ENCODE measurements around the gene ATP6V0D1. TPM values are rescaled to one million over a fixed set of nuclear protein-coding genes. Genes with fewer than 3 reads are reported as not detected.
A peak's percentile ranks its signal among the peaks of the same experiment; 100 is the strongest.

ATP6V0D1 gene
- total RNA-seq, 2 donors from 2014 or later: 53.7 to 102 TPM

GRCh38 chr16:67395105-67395457 is 85.9 kb downstream of the ATP6V0D1 start:
- TF ChIP-seq POLR2A (IDR thresholded peaks at IDR 0.05) (no peak), CTCF (IDR thresholded peaks at IDR 0.05) (no peak)
- H3K4me1 ChIP-seq: peaks cover 63% of the 10 kb centered on the region
- no peak overlapping the region for H3K4me3 ChIP-seq
- peak overlapping the region; percentile 77 to 87 (median 84) for H3K27ac ChIP-seq
- DNase-seq (no peak), ATAC-seq (no peak)
- H3K9me3 ChIP-seq: no peaks in the 10 kb centered on the region
- WGBS, 2 donors: 69 to 86% methylated on average over 9 to 10 of the region's 10 CpGs
- H3K36me3 ChIP-seq (replicated peaks in 1 of 2; ENCODE audit: insufficient read depth in 1 of 2, low read depth in 2 of 2): no peaks in the 10 kb centered on the region
- intact Hi-C loops (cut with DNase I): no loop called here
- peaks cover 0 to 7% of the 10 kb centered on the region in 2 donors for H3K27me3 ChIP-seq

GRCh38 chr16:67394155-67395104 is 86.5 kb downstream of the ATP6V0D1 start:
- Histone ChIP-seq H3K27ac (peak overlapping the region in 3 of 4 donors; percentile 72 to 87 (median 77)), H3K4me3 (no peak overlapping the region), H3K4me1 (peaks cover 58% of the 10 kb centered on the region), H3K27me3 (peaks cover 0 to 7% of the 10 kb centered on the region in 2 donors), H3K36me3 (replicated peaks in 1 of 2; ENCODE audit: insufficient read depth in 1 of 2, low read depth in 2 of 2) (no peaks in the 10 kb centered on the region), H3K9me3 (no peaks in the 10 kb centered on the region)
- no peak for TF ChIP-seq CTCF (IDR thresholded peaks at IDR 0.05)
- no peak for TF ChIP-seq POLR2A (IDR thresholded peaks at IDR 0.05)
- DNase-seq (peak in 2 of 4 donors; percentile 21 to 41), ATAC-seq (no peak)
- WGBS, 2 donors: 51 to 77% methylated on average over 33 to 82 of the region's 88 CpGs
- intact Hi-C loops (cut with DNase I): no loop called here

- DNase-seq: no peak
- 27 to 87% methylated on average over 4 to 20 of the region's 20 CpGs for WGBS, 2 donors
Observed at GRCh38 chr16:67393788-67394154, 87.2 kb downstream of the ATP6V0D1 start.

GRCh38 chr16:67393111-67393787 is 87.7 kb downstream of the ATP6V0D1 start, which contains the start of gene TPPP3:
Gene TPPP3, minus strand, starts transcription at chr16:67393498. Its CDS starts 2,387 bp downstream, at chr16:67391111.
- Histone ChIP-seq H3K9me3 (no peaks in the 10 kb centered on the region), H3K4me1 (peaks cover 53% of the 10 kb centered on the region), H3K27ac (peak within 1 kb of the TSS in 3 of 4 donors; percentile 52 to 72 (median 72)), H3K27me3 (peaks cover 0 to 7% of the 10 kb centered on the region in 2 donors), H3K4me3 (no peak within 1 kb of the TSS), H3K36me3 (replicated peaks in 1 of 2; ENCODE audit: insufficient read depth in 1 of 2, low read depth in 2 of 2) (no peaks in the 10 kb centered on the region)
- peak; percentile 87 to 91 (median 90) for DNase-seq
- ATAC-seq: peak; percentile 73
- TF ChIP-seq POLR2A (IDR thresholded peaks at IDR 0.05): peak; percentile 27 to 61 (median 54)
- peak; percentile 47 to 85 (median 71) for TF ChIP-seq CTCF (IDR thresholded peaks at IDR 0.05)
- 3% methylated on average over 56 of the region's 56 CpGs; no CpG with 5 or more reads in 1 of the 2 donors for WGBS, 2 donors
- intact Hi-C loops (cut with DNase I): no loop called here

More at GRCh38 chr16:67393788-67394154, 87.2 kb downstream of the ATP6V0D1 start:
- Histone ChIP-seq H3K4me1 (peaks cover 53% of the 10 kb centered on the region), H3K27ac (peak overlapping the region in 3 of 4 donors; percentile 52 to 72 (median 72)), H3K4me3 (no peak overlapping the region), H3K9me3 (no peaks in the 10 kb centered on the region), H3K27me3 (peaks cover 0 to 7% of the 10 kb centered on the region in 2 donors), H3K36me3 (replicated peaks in 1 of 2; ENCODE audit: insufficient read depth in 1 of 2, low read depth in 2 of 2) (no peaks in the 10 kb centered on the region)
- intact Hi-C loops (cut with DNase I): no loop called here
- ATAC-seq: no peak
- TF ChIP-seq POLR2A (IDR thresholded peaks at IDR 0.05) (no peak), CTCF (IDR thresholded peaks at IDR 0.05) (no peak)
